ENCODE measurements around the gene AK4.
"Not testable (repeated sequence)": the region's sequence is repeated elsewhere in the genome, so short reads cannot be mapped to it uniquely, and the experiment has no call there.

Gene AK4

GRCh38 chr1:65148178-65148547, at the start of gene AK4:
AK4 (plus strand) TSS chr1:65148203; CDS start chr1:65148408, 205 bp downstream.
- not testable (repeated sequence) for DNase-seq

- DNase-seq: no peak
Measured at GRCh38 chr1:65103807-65104206, 44.2 kb upstream of the AK4 start.

GRCh38 chr1:65104854-65105534, 43.0 kb upstream of the AK4 start:
- DNase-seq: no peak

- DNase-seq: no peak
Measured at GRCh38 chr1:65105596-65105995, 42.4 kb upstream of the AK4 start.

DNA sequence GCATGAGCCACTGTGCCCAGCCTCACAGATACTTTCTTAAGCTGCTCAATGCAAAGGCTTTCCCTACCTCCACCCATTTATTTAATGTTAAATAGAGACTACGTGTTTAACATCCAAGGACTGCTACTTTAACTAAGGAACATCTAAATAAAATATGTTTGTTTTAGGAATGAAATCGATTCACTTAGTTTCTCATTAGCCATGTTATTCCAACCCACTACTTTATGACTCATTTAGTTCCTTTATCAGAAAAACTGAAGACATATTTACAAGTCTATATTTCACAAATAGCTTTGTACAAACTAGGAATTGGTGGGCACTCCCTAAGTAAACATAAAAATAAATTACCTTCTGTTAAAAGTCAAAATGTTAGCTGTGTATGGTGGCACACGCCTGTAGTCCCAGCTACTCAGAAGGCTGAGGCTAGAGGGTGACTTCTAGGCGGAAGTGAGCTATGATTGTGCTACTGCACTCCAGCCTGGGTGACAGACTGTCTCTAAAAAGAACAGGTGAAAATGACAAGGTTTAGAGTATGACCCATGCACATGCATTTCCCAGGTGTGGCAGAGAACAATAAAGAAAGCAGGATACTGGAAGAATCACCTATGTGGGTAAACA, 39.9 kb upstream of the AK4 start:
- DNase-seq: no peak

- no peak for DNase-seq
Measured at GRCh38 chr1:65109487-65109886, 38.5 kb upstream of the AK4 start.

GRCh38 chr1:65112811-65113210, 35.2 kb upstream of the AK4 start:
- no peak for DNase-seq

- no peak for DNase-seq
Measured at GRCh38 chr1:65113298-65113697, 34.7 kb upstream of the AK4 start.

GRCh38 chr1:65114322-65114721, 33.7 kb upstream of the AK4 start:
- DNase-seq: no peak

DNA sequence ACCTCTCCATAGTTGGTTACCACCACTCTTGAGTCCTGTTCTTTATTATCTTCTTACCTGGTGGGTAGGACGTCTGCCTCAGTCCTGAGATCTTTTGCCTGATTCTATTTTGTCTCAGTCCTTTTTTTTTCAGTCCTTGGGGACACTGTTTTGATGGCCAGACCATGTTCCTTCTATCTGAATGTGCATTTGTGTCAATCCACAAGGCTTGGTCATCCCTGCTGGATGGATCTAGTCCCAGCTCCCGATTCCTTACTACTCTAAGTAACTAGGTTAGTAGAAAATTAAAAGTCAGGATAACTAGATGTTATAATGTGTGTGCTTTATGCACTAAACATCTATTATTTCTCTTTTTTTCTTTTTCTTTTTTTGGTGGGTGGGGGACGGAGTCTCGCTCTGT, 28.1 kb upstream of the AK4 start:
- no peak for DNase-seq

GRCh38 chr1:65129104-65129503, 18.9 kb upstream of the AK4 start:
- DNase-seq: not testable (repeated sequence)

DNA sequence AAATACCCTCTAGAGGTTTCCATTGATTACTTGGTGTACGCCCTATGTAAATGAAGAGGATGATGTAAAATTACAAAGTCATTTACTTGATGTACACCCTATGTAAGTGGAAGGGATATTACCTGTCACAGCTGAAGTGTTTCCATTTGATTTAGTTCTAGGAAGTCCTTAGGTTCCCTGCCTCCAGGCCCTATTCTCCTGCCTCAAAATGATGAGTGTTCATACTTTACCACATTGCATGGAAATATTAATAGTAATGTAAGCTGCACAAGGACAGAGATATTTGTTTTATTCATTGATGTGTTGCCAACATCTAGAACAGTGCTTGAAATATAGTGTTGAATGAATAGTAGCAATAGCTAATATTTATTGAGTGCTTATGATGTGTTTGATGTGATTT, 9.5 kb upstream of the AK4 start:
- DNase-seq: no peak

DNA sequence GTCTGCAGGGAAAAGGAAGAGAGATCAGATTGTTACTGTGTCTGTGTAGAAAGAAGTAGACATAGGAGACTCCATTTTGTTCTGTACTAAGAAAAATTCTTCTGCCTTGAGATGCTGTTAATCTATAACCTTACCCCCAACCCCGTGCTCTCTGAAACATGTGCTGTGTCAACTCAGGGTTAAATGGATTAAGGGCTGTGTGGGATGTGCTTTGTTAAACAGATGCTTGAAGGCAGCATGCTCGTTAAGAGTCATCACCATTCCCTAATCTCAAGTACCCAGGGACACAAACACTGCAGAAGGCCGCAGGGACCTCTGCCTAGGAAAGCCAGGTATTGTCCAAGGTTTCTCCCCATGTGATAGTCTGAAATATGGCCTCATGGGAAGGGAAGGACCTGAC, 8.2 kb upstream of the AK4 start:
- not testable (repeated sequence) for DNase-seq

GRCh38 chr1:65141394-65141793, 6.6 kb upstream of the AK4 start:
- no peak for DNase-seq

- no peak for DNase-seq
Measured at GRCh38 chr1:65141918-65142317, 6.1 kb upstream of the AK4 start.

DNA sequence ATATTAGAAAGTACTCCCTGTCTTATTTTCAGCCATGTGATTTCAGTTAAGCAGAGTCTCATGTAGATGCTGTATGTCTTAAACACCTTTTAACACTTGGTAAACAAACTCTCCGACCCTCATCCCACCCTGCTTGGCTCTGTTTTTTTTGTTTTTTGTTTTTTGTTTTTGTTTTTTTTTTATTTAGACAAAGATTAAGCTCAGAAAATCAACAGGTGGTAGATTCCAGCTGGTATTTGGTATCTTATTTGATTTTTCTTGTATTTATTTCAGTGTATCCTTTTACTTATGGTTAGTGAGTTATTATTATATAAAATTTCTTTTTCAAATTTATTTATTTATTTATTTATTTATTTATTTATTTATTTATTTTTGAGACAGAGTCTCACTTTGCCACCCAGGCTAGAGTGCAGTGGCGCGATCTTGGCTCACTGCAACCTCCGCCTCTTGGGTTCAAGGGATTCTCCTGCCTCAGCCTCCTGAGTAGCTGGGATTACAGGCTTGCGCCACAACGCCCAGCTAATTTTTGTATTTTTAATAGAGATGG, 4.8 kb upstream of the AK4 start:
- not testable (repeated sequence) for DNase-seq

- no peak for DNase-seq
Measured at GRCh38 chr1:65146908-65147423, 1.0 kb upstream of the AK4 start.

GRCh38 chr1:65147424-65148177, 402 bp upstream of the AK4 start:
- no peak for DNase-seq

DNA sequence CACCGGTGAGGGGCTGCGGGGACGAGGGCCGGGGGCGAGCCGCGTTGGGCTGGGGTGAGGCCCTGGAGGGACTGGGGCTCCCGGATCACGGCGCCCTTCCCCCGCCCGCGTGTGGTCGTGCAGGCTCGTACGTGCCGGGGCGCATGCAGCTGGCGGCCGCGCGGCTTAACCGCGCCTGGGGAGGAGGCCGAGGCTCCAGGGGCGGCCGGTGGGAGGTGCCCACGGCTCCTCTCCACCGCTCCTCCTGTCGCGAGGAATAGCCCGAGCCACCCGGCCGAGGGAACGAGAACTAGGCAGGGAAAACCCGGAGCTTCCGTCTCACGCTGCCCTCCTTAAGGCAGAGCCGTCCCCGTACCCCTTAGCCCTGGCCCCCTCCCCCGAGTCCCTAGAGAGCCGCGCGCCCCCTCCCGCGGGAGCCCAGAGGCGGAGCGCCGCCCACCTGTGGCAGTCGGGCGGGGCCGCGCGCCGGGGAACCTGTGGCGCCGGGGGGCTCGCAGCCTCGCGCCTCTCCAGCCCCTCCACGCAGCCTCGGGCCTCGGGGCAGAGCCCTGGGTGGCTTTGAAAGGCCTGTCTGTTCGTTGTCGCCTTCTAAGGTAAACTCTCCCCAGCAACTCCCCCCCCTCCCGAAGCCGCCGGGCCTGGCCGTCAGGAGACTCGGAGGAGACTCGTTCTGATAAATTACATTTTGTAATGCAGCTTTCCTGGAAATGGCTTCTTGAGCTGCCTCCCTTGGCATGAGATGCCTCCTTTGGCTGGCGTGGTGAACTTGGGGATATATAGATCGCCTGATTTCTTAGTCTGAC, 746 bp downstream of the AK4 start:
- no peak for DNase-seq

DNA sequence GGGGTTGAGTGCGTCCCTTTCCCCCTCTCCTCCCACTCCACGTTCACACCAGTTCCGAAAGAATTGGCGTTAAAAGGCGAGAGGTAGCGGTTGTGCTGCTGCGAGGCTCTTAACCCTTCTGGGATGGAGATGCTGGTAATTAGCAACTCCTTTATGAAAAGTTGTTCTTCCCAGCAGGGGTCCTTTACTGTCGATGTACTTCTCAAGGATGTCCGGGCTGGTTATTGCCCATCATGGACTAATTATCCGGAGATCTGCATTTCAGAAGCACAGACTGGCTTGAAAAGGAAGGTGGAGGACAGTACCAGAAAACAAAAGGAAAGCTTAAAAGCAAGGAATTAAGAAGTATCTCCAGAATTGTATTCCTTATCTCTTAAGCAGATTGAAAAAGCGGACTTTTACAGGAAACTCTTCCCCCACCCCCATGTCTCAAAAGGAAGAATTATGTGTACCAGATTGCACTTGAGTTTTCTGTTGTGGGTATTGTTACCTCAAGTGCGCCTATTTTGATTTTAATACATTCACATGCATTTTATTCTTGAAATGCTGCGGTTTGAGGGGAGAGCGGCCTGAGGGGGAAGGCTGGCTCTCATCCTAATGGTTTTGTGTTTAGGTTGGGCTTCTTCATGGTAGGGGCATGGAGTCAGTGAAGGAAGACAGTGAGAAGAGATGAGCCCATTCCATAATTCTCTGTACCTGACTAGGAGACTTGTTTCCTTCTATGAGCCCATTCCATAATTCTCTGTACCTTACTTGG, 1.5 kb downstream of the AK4 start:
- no peak for DNase-seq

- DNase-seq: no peak
Measured at GRCh38 chr1:65150108-65150463, 2.1 kb downstream of the AK4 start.
